Activated CD8-positive, alpha-beta memory T cell treated with anti-CD3 and anti-CD28 coated beads for 24 hours (primary cell): ENCODE results near the gene VEGFD.

Experiments
- DNase-seq: peaks from one replicate; pipeline ENCODE4 v3.0.0-alpha.2; 2020

The VEGFD gene

DNA sequence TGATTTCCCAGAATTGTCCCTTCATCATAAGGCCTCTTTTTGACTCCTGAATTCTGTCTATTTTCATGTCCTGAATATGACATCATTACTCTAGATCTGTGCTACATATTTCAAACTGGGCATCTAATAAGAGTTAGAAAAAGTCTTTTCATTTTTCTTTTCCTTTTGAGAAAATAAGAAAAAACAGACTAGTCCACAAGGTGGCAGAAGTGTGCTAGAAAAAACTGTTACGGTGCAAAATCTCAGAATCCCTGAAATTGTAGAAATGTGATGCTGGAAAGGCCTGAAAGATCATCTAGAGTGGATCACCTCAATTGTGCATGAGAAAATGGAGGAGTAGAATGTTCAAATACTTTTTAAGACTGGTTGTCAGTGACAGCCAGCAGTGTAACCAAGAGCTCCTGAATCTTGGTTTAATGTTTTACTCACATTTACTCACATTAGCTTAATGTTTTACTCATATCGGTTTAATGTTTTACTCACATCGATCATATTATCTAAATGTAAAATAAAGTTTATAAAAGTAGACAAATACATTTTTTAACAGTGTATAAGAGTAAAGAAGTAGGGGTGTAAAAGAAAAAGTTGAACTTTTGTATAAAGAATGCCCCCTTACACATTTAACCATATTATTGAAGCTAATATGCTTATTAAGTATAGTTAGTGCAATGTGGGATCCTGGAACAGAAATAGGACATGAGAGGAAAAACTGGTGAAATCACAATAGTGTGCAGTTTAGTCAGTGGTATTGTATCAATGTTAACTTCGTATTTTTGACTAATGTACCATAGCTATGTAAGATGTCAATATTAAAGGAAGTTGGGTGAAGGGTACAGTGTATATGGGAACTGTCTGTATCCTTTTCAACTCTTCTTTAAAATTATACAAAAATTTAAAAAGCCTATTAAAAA, 84.0 kb downstream of the VEGFD start:
- DNase-seq, result no peak

DNA sequence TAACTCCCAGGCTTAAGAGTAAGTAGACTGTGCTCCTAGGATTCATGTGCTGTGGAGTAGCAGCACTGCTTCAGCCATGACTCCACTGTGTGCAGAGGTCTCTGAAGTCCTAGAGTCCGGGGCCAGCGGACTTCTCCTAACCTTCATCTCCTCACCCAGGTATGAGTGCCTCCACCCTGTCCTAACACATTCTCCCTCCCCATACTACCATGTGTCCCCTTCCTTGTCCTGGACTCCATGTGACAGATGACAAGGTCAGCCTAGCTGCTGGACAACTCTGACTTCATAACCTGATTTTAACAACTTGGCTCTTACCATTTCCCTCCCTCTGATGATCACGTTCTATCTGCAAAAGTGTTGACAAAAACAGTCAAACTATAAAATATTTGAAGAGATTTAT, 85.4 kb downstream of the VEGFD start:
- no peak for DNase-seq

DNA sequence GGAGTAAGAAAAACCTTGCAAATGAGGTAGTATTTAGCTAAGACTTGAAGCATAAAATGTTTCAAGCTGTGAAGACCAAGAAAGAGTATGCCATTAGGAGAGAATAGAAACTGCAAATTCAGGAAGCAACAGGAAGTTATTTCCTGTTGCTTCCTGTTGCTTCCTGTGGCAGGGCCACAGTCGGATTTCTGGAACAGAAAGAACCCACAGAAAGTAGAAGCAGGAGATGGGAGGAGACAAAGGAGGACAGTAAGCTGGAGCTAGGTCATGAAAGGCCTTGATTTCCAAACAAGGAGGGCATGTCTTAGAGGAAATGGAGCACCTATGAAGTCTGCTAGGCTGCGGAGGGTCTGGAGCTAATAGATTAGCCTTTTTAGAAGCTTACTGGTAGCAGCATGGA, 86.0 kb downstream of the VEGFD start:
- no peak for DNase-seq
